Loucy (cell line): ENCODE results near the gene PIK3C2A.

Experiments used
- H2AFZ ChIP-seq: fragments of 200-600 bp; sonication (generic); 2 replicates; pipeline ENCODE4 v1.6.0; 2016; ENCODE audit warnings: antibody characterized with exemption, mild to moderate bottlenecking, low read length, moderate library complexity
- H3F3A ChIP-seq: fragments of 200-600 bp; 2 replicates; pipeline ENCODE4 v1.6.0; 2016; ENCODE audit warnings: antibody characterized with exemption, low read depth, mild to moderate bottlenecking
- H3K27me3 ChIP-seq: fragments of 200-600 bp; sonication (generic); 2 replicates; pipeline ENCODE4 v1.6.1; 2014; ENCODE audit warnings: low read length, mild to moderate bottlenecking; ENCODE audit not compliant: insufficient read depth, poor library complexity, severe bottlenecking
- H3K36me3 ChIP-seq: fragments of 200-600 bp; sonication (generic); 2 replicates; pipeline ENCODE4 v1.6.1; 2016; ENCODE audit warnings: low read length; ENCODE audit not compliant: insufficient read depth
- H3K4me1 ChIP-seq: fragments of 200-600 bp; sonication (generic); 2 replicates; pipeline ENCODE4 v1.5.1; 2014; ENCODE audit warnings: low read length, mild to moderate bottlenecking; ENCODE audit not compliant: insufficient read depth, poor library complexity, severe bottlenecking
- H3K4me2 ChIP-seq: fragments of 200-600 bp; sonication (generic); 2 replicates; pipeline ENCODE4 v1.6.0; 2014; ENCODE audit warnings: antibody characterized with exemption, low read length, low read depth, mild to moderate bottlenecking; ENCODE audit not compliant: poor library complexity, severe bottlenecking
- H3K4me3 ChIP-seq: fragments of 200-600 bp; sonication (generic); 2 replicates; pipeline ENCODE4 v1.5.1; 2014; ENCODE audit warnings: low read length, mild to moderate bottlenecking, mixed read lengths; ENCODE audit not compliant: poor library complexity, severe bottlenecking
- H3K79me2 ChIP-seq: fragments of 200-600 bp; sonication (generic); 2 replicates; pipeline ENCODE4 v1.6.1; 2014; ENCODE audit warnings: low read length; ENCODE audit not compliant: insufficient read depth
- H3K9ac ChIP-seq: fragments of 200-600 bp; sonication (generic); 2 replicates; pipeline ENCODE4 v1.6.0; 2014; ENCODE audit warnings: mild to moderate bottlenecking, low read depth, low read length, moderate library complexity; ENCODE audit not compliant: poor library complexity, severe bottlenecking
- H3K9me2 ChIP-seq: fragments of 200-600 bp; sonication (generic); replicated peaks from 2 replicates; pipeline ENCODE4 v1.6.1; 2016; ENCODE audit warnings: low read depth, low read length, mixed read lengths
- H3K9me3 ChIP-seq: fragments of 200-600 bp; sonication (generic); 2 replicates; pipeline ENCODE4 v1.6.1; 2014; ENCODE audit warnings: mild to moderate bottlenecking, antibody characterized with exemption, low read length, low read depth; ENCODE audit not compliant: insufficient read depth
- H4K20me1 ChIP-seq: fragments of 200-600 bp; sonication (generic); 2 replicates; pipeline ENCODE4 v1.6.0; 2014; ENCODE audit warnings: antibody characterized with exemption, low read length, mild to moderate bottlenecking; ENCODE audit not compliant: insufficient read depth, poor library complexity, severe bottlenecking
- CTCF ChIP-seq: fragments of 200-600 bp; sonication (generic); conservative IDR thresholded peaks from 2 replicates; pipeline ENCODE4 v1.5.1; 2014; ENCODE audit warnings: mild to moderate bottlenecking, antibody characterized with exemption, low read length
- EZH2phosphoT487 ChIP-seq: fragments of 200-600 bp; IDR thresholded peaks from 2 replicates; pipeline ENCODE4 v1.6.1; 2018; ENCODE audit warnings: antibody characterized with exemption, mild to moderate bottlenecking, moderate library complexity, borderline replicate concordance

PIK3C2A gene

GRCh38 chr11:17171343-17171742, 36.4 kb downstream of the PIK3C2A start:
- TF ChIP-seq EZH2phosphoT487 = no peak
- no peaks in the 10 kb centered on the region for H3K9me3 ChIP-seq
- H3K4me3 ChIP-seq = no peak overlapping the region
- peaks cover 15% of the 10 kb centered on the region for H3K79me2 ChIP-seq
- H3K9me2 ChIP-seq = no peaks in the 10 kb centered on the region
- H3K36me3 ChIP-seq = peaks cover 21% of the 10 kb centered on the region; the same call in 1 of the 2 replicates
- H3K27me3 ChIP-seq = no peaks in the 10 kb centered on the region
- peaks cover 4% of the 10 kb centered on the region for H3K4me1 ChIP-seq
- H3K9ac ChIP-seq = no peak overlapping the region
- H3F3A ChIP-seq = no peaks in the 10 kb centered on the region
- H2AFZ ChIP-seq = no peak overlapping the region
- H3K4me2 ChIP-seq = no peak overlapping the region
- no peaks in the 10 kb centered on the region for H4K20me1 ChIP-seq

DNA sequence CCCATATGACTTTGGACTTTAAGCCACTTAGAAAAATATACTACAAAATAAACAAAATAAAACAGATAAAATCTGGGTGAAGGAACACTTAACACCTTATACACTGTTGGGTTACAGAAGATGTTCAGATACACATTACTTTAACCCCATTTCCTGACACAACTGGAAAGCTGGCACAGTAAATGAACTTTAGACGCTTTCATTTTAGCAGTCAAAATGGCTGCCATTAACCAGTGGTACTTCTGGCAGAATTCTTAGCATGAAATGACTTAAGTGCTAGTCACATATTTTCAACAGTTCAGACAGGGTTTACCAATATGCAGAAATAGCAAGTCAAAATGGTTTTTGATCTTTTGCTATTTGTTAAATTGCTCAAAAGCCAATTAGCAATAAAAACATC, 37.9 kb downstream of the PIK3C2A start:
- TF ChIP-seq EZH2phosphoT487 (no peak), CTCF (no peak)
- Histone ChIP-seq H3K27me3 (no peaks in the 10 kb centered on the region), H3K9me2 (no peaks in the 10 kb centered on the region), H3K4me2 (no peak overlapping the region), H4K20me1 (no peaks in the 10 kb centered on the region), H3K36me3 (peaks cover 21% of the 10 kb centered on the region; the same call in 1 of the 2 replicates), H3K4me1 (peaks cover 9% of the 10 kb centered on the region), H2AFZ (no peak overlapping the region), H3F3A (no peaks in the 10 kb centered on the region), H3K9ac (no peak overlapping the region), H3K9me3 (no peaks in the 10 kb centered on the region), H3K4me3 (no peak overlapping the region), H3K79me2 (peaks cover 21% of the 10 kb centered on the region)

- H3K4me2 ChIP-seq = peak overlapping the region; percentile 23
- no peaks in the 10 kb centered on the region for H3K9me3 ChIP-seq
- H3F3A ChIP-seq = no peaks in the 10 kb centered on the region
- TF ChIP-seq CTCF = no peak
- no peak for TF ChIP-seq EZH2phosphoT487
- no peaks in the 10 kb centered on the region for H3K27me3 ChIP-seq
- peaks cover 36% of the 10 kb centered on the region for H3K4me1 ChIP-seq
- peaks cover 45% of the 10 kb centered on the region for H3K79me2 ChIP-seq
- H2AFZ ChIP-seq = no peak overlapping the region
- H3K9me2 ChIP-seq = no peaks in the 10 kb centered on the region
- H4K20me1 ChIP-seq = no peaks in the 10 kb centered on the region
- peaks cover 21% of the 10 kb centered on the region; the same call in 1 of the 2 replicates for H3K36me3 ChIP-seq
- no peak overlapping the region for H3K4me3 ChIP-seq
- no peak overlapping the region for H3K9ac ChIP-seq
Measured at GRCh38 chr11:17165247-17165890, 42.4 kb downstream of the PIK3C2A start.
